Effector CD4-positive, alpha-beta T cell (primary cell): Measurements from ENCODE around the gene CBFA2T3.

ENCODE experiments used
- DNase-seq: peaks from one replicate; pipeline ENCODE4 v3.0.0-alpha.2; 2020

The CBFA2T3 gene

DNA sequence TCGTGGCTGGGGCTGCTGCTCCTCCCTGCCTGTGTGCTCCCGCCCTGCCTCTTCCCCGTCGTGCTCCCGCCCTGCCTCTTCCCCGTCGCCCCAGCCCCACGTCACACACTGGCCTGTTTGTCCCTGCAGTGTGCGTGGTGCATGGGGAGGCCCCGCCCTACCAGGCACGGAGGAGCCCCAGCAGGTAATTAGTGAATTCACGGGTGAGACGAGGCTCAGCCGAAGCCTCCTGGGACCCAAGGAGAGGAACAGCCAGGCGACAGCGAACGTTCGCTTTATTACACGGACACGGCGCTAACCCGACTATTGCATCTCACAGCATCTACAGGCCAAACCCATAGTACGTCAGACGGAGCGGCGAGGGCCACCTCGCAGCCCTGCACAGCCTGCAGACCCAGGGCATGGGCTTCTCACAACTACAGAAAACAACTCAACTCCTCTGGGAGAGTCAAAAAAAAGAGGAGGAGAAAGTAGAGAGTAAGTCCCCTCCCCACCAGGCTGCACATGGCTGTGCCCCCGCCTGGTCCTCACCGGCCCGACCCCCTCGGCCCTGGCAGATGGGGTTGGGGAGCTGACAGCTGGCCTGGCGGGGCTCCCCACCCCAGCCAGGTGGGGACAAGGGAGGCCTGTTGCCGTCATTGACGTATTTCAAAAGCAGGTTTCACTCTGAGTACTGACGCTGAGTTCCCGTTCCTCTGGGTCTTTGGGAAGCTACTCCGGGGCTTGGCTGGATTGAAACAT, 106.2 kb downstream of the CBFA2T3 start:
- no peak for DNase-seq

GRCh38 chr16:88869673-88869980, 107.4 kb downstream of the CBFA2T3 start:
- DNase-seq = no peak

DNA sequence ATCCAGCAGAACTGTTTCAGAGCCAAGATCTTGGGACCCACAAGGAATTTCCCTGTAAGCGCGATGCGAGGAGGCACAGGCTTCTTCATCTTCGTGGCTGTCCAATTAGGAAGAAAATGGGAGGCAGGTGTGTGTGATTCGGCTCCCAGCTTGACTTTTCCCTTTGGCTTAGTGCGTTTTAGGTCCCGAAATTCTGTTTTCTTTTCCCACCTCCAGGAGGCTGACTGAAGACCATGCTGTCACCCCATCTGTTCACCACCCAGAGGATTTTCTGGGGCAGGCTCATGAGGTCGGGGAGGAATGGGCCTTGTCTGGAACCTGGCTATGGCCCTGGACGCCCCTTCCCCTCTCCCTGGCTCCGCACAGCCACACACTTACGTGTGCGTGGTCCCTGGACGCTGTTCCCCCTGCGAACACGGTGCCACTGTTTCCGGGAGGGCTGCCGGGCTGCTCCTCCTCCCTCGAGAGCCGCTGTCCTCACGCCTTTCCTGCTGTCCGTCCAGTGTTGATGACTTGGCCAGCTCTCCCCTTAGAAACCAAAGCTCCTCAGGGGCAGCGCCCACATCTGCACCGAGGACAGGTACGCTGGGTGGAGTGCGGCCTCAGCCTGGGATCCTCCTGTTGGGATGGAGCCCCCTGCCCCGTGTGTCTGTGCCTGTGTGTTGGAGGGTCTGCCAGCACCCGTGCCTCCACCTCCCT, 107.9 kb downstream of the CBFA2T3 start:
- no peak for DNase-seq

DNA sequence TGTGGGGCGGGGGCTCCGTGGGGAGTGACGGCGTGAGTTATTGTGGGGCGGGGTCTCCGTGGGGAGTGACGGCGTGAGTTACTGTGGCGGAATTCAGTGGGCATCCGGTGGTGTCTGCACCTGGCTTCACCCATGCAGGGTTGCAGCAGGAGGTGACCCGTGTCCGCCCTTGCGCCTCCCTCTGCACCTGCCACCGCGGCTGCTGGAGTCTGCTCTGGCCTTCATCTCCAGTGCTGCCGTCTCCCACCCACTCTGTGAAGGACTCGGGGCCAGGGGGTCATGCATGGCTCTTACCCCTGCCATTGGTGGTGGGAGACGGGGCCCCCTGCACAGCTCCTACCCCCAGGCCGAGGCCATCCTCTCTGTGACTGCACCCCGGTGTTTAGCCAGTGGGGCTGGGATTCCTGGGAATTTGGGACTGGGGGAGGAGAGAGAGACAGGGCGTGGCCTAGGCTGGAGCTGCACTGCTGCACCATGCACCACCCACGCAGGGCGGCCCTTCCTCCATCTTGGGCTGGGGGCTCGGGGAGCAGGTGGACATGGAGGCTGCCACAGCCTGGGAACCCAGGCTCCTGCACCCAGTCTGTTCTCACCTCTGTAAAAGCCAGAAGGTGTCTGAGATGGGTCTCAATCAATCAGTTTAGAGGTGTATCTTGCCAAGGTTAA, 109.3 kb downstream of the CBFA2T3 start:
- no peak for DNase-seq

DNA sequence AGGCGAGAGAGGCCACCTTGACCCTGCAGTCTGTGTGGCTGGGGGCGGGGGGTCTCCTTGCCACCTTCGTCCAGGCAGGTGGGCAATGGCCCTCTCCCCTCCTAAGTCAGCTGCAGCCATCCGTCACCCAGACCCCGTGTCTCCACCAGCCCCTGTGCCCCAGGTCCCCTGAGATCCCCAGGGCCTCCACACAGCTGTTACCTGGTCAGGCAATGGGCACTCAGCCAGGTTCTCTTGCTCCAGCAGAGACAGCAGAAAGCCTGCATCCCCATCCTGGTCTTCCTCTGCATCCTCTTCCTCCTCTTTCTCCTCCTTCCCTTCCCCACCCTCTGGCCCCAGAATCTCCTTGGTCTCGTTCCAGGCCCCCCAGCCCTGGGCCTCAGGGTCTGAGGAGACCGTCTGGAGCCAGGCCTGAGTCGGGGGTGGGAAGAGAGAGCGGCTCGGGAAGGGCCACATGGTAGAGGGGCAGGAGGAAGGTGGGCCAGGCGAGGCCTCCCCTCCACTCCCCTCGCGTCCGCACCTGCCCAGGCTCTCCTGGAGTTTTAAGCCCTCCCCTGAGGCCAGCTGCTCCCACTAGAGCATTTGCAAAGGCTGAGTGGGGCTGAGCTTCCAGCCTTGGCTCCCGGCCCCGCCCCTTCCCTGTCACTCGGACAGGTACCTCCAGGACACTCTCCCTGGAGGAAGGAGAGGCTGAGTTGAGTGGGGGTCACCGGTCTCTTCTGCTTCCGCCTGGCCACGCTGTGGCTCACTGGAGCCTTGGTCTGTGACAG, 110.7 kb downstream of the CBFA2T3 start, which contains the start of gene PABPN1L:
PABPN1L (minus strand) TSS at position 510 of the 770 bp plus-strand sequence; CDS start at position 456, 54 bp downstream.
- no peak for DNase-seq

- DNase-seq = no peak
Observed at GRCh38 chr16:88865742-88866141, 111.3 kb downstream of the CBFA2T3 start.

- no peak for DNase-seq
Observed at GRCh38 chr16:88865310-88865709, 111.7 kb downstream of the CBFA2T3 start.

- no peak for DNase-seq
Observed at GRCh38 chr16:88864521-88864920, 112.5 kb downstream of the CBFA2T3 start.

- no peak for DNase-seq
Observed at GRCh38 chr16:88864099-88864498, 112.9 kb downstream of the CBFA2T3 start.

GRCh38 chr16:88863426-88863825, 113.6 kb downstream of the CBFA2T3 start:
- no peak for DNase-seq

- no peak for DNase-seq
Observed at GRCh38 chr16:88862968-88863367, 114.0 kb downstream of the CBFA2T3 start.

DNA sequence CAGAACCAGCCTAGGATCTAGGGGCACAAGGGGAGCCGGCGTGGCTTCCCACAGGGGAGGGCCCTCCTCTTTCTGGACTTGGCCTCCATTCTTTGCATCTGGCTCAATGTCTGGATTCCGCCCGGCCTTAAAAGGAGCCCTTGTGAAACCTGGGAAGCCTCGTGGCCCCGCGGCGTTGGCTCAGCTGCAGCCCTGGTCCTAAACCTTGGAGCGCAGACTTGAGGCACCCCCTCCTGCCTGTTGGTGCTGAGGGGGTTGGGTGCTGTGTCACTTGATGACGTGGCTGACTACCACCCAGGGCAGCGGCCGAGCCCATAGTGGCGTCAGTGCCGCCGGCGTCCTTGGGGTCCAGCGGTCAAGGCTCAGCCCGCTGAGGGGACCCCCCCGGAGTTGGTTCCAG, 115.6 kb downstream of the CBFA2T3 start:
- DNase-seq = no peak

DNA sequence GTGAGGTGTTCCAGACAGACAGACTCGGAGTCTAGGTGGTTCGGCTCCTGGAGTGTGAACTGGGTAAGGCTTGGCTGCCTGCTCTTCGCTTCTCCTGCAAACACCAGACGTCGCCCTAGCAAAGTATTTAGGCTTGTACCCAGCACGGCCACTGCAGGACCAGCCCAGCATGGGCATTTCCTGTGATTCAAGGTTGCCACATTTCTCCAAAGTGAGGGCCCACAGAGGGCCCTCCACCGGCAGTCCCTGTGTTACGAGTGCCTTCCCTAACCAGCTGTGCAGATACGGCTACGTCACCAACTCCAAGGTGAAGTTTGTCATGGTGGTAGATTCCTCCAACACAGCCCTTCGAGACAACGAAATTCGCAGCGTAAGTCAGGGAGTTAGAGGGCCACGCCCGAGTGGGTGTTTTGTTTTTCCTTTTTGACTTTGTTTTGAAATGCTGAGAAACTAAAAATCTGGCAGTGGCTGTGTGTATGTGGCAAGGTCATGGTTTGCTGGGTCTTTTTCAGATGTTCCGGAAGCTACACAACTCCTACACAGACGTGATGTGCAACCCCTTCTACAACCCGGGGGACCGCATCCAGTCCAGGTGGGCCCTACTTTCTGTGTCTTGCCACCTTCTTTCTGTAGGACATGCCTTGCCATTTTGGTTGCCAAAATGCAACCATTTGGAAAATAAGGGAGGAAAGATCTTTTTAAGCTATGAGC, 117.5 kb downstream of the CBFA2T3 start:
- no peak for DNase-seq

GRCh38 chr16:88857728-88858339, 119.2 kb downstream of the CBFA2T3 start:
- peak; percentile 68 for DNase-seq

DNA sequence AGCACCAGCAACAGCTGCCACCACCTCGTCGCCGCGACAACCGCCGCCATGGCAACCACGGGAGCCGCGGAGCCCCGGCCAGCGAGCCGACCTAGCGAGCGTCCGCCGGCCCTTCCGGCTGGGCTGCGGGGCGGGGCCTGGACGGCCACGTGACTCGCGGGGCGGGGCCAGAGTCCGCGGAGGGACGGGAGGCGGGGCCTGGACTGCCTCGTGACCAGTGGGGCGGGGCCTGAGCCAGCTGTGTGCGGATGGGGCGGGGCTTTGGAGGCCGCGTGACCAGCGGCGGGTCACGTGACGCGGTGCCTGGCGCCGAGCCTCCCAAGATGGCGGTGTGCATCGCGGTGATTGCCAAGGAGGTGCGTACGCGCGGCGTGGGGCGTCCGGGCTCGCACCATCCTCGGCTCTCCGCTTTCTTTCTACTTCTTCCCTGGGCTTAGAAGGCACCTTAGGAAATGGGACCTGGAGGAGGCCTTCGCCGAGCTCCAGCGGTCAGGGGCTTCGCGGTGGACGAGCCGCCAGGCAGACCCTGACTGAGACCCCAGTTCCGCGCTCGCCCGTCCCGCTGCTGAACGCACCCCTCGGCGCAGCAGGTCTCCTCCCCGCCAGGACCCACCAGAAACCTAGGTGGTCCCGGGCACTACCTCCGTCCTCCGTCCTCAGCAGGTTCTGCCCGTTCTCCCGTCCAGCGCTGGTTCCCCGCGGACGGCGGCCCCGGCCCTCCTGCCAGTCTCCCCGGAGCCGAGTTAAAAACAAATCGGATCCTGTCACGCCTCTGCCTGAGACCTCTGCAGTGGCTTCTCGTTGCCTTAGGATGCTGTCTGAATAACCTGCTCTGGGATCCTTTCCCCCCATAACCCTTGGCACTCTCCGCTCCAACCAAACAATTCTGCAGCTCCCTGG, 119.9 kb downstream of the CBFA2T3 start, which contains the start of the genes GALNS and TRAPPC2L:
GALNS (minus strand) TSS at position 120 of the 900 bp plus-strand sequence; CDS start at position 50, 70 bp downstream.
TRAPPC2L (plus strand) TSS at position 300 of the 900 bp plus-strand sequence; CDS start at position 324, 24 bp downstream.
- DNase-seq = peak; percentile 98

GRCh38 chr16:88856122-88856827, 120.7 kb downstream of the CBFA2T3 start:
- DNase-seq = no peak

GRCh38 chr16:88855736-88856121, 121.3 kb downstream of the CBFA2T3 start:
- no peak for DNase-seq

- no peak for DNase-seq
Observed at GRCh38 chr16:88855176-88855575, 121.8 kb downstream of the CBFA2T3 start.

- DNase-seq = no peak
Observed at GRCh38 chr16:88854306-88855111, 122.5 kb downstream of the CBFA2T3 start.
